Measurements from ENCODE around the gene POLRMT. TPM values are rescaled to one million over a fixed set of nuclear protein-coding genes. Genes with fewer than 3 reads are reported as not detected.
A peak's percentile ranks its signal among the peaks of the same experiment; 100 is the strongest.
"Not testable (repeated sequence)": the region's sequence is repeated elsewhere in the genome, so short reads cannot be mapped to it uniquely, and the experiment has no call there.

The POLRMT gene
- total RNA-seq, 1 donor from 2014 or later, result 36.0 TPM

GRCh38 chr19:608155-609003, 25.0 kb downstream of the POLRMT start:
- no peak for TF ChIP-seq CTCF (IDR thresholded peaks at IDR 0.05)
- no peak for DNase-seq
- no peak for ATAC-seq
- Histone ChIP-seq H3K27me3 (no peaks in the 10 kb centered on the region), H3K4me1 (peaks cover 14% of the 10 kb centered on the region), H3K4me3 (no peak overlapping the region), H3K36me3 (no peaks in the 10 kb centered on the region), H3K27ac (no peak overlapping the region), H3K9me3 (no peaks in the 10 kb centered on the region)
- intact Hi-C loops (cut with DNase I), result no loop called here

GRCh38 chr19:607301-608154, 25.8 kb downstream of the POLRMT start:
- intact Hi-C loops (cut with DNase I), result no loop called here
- Histone ChIP-seq H3K27ac (no peak overlapping the region), H3K9me3 (no peaks in the 10 kb centered on the region), H3K27me3 (no peaks in the 10 kb centered on the region), H3K4me1 (peaks cover 14% of the 10 kb centered on the region), H3K36me3 (no peaks in the 10 kb centered on the region), H3K4me3 (no peak overlapping the region)
- DNase-seq, result no peak
- no peak for TF ChIP-seq CTCF (IDR thresholded peaks at IDR 0.05)
- no peak for ATAC-seq

- H3K27me3 ChIP-seq; H3K27ac ChIP-seq; H3K4me3 ChIP-seq; H3K9me3 ChIP-seq; intact Hi-C loops (cut with DNase I); H3K36me3 ChIP-seq; ATAC-seq; DNase-seq: not testable (repeated sequence)
- H3K4me1 ChIP-seq, result peaks cover 13% of the 10 kb centered on the region
Measured at GRCh38 chr19:605061-605971, 28.0 kb downstream of the POLRMT start.

GRCh38 chr19:604355-604754, 29.0 kb downstream of the POLRMT start:
- DNase-seq (no peak), ATAC-seq (peak; percentile 17)
- Histone ChIP-seq H3K4me1 (peaks cover 3% of the 10 kb centered on the region), H3K4me3 (no peak overlapping the region), H3K36me3 (no peaks in the 10 kb centered on the region), H3K27me3 (no peaks in the 10 kb centered on the region), H3K9me3 (no peaks in the 10 kb centered on the region), H3K27ac (no peak overlapping the region)
- intact Hi-C loops (cut with DNase I), result no loop called here
- TF ChIP-seq CTCF (IDR thresholded peaks at IDR 0.05), result no peak

GRCh38 chr19:603779-604178, 29.6 kb downstream of the POLRMT start:
- H3K27ac ChIP-seq; H3K4me3 ChIP-seq; intact Hi-C loops (cut with DNase I); H3K9me3 ChIP-seq; H3K4me1 ChIP-seq; DNase-seq; H3K36me3 ChIP-seq; H3K27me3 ChIP-seq; ATAC-seq: not testable (repeated sequence)

- H3K4me1 ChIP-seq; intact Hi-C loops (cut with DNase I); H3K27me3 ChIP-seq; H3K27ac ChIP-seq; H3K4me3 ChIP-seq; H3K9me3 ChIP-seq; H3K36me3 ChIP-seq; DNase-seq; ATAC-seq: not testable (repeated sequence)
Measured at GRCh38 chr19:603302-603639, 30.1 kb downstream of the POLRMT start.

Measured in upper lobe of right lung (tissue), 1 donor.